ENCODE measurements around the gene SLC39A11.
"Not testable (repeated sequence)": the region's sequence is repeated elsewhere in the genome, so short reads cannot be mapped to it uniquely, and the experiment has no call there.

DNA sequence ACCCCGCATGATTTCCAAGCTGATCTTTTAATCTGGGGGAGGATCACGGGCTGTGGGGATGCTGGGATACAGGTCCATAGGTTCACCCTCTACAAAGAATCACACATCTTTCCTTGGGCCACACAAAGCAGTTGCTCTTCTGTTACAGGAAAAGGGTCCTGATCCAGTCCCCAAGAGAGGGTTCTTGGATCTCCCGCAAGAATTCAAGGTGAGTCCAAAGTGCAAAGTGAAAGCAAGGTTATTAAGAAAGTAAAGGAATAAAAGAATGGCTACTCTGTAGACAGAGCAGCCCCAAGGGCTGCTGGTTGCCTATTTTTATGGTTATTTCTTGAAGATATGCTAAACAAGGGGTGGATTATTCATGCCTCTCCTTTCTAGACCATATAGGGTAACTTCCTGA lies 453.6 kb downstream of the SLC39A11 start:
- TF ChIP-seq, protein P1, sequence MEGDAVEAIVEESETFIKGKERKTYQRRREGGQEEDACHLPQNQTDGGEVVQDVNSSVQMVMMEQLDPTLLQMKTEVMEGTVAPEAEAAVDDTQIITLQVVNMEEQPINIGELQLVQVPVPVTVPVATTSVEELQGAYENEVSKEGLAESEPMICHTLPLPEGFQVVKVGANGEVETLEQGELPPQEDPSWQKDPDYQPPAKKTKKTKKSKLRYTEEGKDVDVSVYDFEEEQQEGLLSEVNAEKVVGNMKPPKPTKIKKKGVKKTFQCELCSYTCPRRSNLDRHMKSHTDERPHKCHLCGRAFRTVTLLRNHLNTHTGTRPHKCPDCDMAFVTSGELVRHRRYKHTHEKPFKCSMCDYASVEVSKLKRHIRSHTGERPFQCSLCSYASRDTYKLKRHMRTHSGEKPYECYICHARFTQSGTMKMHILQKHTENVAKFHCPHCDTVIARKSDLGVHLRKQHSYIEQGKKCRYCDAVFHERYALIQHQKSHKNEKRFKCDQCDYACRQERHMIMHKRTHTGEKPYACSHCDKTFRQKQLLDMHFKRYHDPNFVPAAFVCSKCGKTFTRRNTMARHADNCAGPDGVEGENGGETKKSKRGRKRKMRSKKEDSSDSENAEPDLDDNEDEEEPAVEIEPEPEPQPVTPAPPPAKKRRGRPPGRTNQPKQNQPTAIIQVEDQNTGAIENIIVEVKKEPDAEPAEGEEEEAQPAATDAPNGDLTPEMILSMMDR (IDR thresholded peaks at IDR 0.05; ENCODE audit: low read length): not testable (repeated sequence)
- not testable (repeated sequence) for TF ChIP-seq EZH2 (optimal IDR thresholded peaks at IDR 0.05; ENCODE audit: low read depth, low read length); EZH2phosphoT487 (IDR thresholded peaks at IDR 0.05; ENCODE audit: low read length)

All from MM.1S (cell line).